AG08396 (cell line): ENCODE measurements around the gene LHB.
A peak's percentile ranks its signal among the peaks of the same experiment; 100 is the strongest.

Experiments
- DNase-seq: peaks from one replicate; pipeline ENCODE4 v3.0.0; 2012; ENCODE audit warnings: low spot score, mixed read lengths

Gene LHB

DNA sequence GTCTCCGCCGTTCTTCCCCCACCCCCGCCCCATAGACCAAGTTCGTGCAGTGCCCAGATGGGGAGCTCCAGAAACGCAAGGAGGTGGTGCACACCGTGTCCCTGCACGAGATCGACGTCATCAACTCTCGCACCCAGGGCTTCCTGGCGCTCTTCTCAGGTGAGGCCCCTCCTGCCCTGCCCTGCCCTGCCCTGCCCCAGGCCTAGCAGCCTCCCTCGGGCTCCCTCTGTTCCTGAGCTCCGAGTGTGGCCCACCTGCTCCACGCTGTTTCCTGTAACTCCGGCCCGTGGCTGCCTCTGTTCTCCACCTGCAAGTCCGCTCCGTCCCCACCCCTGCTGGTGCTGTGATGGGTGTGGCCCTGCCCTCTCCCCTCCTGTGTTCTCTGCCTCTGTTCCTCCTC lies 6.4 kb downstream of the LHB start:
- no peak for DNase-seq

- DNase-seq, result no peak
Measured at GRCh38 chr19:49009828-49010227, 7.1 kb downstream of the LHB start.

- DNase-seq, result no peak
Measured at GRCh38 chr19:49006905-49007304, 10.0 kb downstream of the LHB start.

- DNase-seq, result no peak
Measured at GRCh38 chr19:49004964-49005614, 11.8 kb downstream of the LHB start.

DNA sequence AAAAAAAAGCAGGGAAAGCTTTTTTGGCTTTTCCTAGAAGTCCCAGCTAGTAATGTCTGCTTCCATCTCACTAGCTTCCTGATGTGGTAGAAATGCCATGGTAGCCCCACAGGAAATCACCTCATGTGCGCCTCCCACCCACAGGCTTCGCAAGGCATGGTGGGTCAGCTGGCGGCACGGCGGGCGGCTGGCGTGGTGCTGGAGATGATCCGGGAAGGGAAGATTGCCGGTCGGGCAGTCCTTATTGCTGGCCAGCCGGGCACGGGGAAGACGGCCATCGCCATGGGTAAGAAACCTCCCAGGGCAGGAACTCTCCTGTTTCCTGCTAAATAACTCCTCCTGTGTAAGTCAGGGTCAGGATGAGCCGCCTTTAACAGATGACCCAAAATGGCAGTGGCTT lies 12.8 kb downstream of the LHB start:
- no peak for DNase-seq

GRCh38 chr19:48999481-49000325 lies 17.2 kb downstream of the LHB start:
- DNase-seq, result peak; percentile 73

DNA sequence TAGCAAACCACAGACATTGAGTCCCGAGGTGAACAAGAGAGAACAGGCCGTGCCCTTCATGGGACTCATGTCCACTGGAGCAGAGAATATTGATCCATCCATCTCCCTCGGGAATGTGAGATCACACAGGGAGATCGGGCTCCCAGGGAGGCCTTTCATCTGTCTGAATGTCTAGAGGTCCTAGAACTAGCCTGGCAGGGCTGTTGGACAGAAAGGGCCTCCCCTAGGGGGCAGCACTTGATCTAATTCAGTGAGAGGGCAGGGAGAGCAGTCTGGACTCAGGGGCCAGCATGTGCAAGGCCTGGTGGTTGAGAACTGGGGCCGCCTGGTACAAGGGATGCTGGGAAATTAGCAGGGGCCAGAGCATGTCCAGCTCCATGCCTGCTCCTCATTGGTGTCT lies 18.9 kb downstream of the LHB start:
- DNase-seq, result peak; percentile 64

- no peak for DNase-seq
Measured at GRCh38 chr19:48994035-48994386, 22.9 kb downstream of the LHB start.

DNA sequence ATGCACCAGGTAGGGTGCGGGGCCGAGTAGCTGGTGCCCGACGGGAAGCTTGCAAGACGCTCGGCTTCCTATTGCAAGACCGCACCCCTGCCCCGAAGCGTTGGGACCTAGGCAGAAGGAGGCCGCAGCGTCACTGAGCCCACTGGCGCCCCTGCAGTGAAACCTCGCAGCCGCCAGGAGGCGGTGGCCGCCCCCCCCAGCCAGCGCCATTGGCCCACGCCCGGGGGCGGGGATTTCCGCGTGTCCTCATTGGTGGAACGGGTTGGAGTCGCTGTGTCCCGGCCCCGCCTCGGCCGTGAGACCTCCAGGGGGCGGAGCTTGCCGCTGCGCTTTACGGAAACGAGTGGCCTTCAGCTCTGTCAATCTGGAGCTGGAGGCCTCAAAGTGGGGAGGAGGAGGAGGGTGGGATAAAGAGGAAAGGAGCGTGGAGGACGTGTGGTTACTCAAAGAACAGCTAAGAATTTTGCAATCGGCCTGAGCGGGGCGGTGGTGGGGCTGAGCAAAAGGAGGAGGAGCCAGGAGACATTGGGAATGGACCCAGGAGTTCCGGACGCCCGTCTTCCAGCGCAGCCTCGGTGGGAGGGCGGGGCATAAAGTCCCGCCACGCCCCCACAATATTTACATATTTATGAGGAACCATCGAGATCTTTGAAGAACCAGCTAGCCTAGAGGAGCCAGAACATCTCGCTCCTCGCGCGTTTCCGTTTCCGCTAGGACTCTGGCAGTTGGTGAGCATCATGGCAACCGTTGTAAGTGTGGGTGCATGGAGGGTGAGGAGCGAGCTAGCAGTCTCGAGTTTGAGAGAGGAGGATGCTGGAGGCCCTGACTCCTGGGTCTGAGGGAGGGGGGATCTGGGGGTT lies 23.5 kb downstream of the LHB start, which contains the start of the genes GYS1 and RUVBL2:
Gene GYS1 (minus strand): TSS at position 135 of the 860 bp plus-strand sequence. CDS start 197 bp downstream, outside the sequence.
Gene RUVBL2 (plus strand): TSS at position 713 of the 860 bp plus-strand sequence. CDS start 25 bp downstream, at position 738.
- DNase-seq, result peak; percentile 98

DNA sequence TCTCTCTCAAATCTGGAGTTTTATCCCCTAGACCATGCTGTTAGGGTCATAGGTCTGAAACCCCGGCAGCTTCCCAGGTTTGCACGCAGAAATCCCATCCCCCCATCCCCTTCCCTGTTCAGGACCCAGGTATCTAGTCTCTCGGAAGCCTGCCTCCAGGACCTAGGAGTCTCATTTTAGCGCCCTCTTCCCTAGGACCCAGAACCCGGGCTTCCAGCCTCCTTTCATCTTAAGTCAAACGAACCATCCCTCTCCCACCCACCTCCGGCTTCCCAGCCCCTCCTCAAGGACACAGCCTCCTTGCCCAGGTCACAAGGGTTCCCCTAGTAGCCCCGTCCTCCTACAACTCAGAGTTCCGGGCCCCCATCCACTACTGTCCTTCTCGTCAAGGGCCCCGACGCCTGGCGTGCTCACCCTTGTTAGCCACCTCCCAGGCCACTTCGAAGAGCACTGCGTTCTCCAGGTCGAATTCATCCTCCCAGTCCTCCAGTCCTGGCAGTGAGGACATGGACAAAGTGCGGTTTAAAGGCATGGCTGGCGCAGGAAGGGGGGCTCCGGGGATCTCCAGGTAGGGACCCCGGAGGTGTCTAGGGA lies 24.2 kb downstream of the LHB start:
- no peak for DNase-seq

DNA sequence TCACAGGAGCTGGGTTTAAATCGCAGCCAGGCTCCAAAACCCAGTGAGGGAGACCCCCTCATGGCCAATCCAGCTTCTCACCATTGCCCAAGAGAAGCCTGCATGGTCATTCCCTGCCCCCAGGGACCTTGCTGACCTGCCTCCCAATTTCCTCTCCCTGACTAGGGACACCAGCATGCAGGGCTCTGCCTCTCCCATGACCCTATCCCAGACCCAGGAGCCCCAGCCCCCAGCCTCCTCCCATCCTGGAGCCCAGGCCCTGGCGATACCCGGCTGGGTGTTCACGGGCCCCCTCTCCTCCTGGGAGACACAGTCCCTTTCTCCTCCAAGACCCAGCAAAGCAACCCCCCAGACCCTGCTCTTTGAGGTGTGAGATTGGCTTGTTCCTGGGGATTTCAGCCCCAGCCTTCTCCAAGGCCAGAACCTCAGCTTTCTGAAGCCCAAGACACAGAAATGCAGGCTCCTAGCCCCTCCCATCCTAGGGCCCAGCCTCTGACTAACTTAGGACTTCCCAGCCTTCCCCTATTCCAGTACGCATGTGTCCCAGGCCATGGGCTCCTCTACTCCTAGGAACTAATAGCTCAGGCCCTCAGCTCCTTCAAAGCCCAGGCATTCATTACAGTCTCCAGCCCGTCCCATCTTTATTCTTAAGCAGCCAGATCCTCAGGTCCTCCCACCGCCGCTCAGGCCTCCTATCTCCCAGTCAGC lies 24.9 kb downstream of the LHB start:
- peak; percentile 89 for DNase-seq

DNA sequence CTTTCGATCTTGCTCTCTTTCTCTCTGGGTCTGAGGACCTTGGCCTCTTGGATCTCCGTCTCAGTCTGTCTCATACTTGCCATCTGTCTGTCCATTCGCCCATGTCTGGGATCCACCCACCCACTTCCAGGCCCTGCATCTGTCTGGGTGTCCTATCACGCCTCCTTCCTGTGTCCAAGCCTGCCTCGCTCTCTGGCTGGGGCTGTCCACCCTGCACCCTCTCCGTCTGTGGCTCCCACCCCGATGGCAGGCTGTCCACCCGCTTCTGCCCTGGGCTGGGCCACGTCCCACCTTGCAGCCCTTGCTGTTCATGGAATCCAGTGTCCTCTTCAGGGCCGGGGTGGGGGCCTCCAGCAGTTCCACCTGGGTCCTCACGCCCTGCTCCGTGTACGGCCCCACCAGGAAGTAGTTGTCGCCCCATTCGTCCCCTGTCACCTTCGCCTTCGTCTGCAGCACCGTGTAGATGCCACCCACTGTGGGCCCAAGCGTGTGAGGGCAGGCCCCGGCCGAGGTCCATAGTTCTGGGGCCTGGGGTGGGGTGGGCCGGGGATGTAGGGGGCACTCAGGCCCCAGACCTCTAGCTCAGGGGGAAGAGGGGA lies 25.8 kb downstream of the LHB start:
- DNase-seq, result no peak

DNA sequence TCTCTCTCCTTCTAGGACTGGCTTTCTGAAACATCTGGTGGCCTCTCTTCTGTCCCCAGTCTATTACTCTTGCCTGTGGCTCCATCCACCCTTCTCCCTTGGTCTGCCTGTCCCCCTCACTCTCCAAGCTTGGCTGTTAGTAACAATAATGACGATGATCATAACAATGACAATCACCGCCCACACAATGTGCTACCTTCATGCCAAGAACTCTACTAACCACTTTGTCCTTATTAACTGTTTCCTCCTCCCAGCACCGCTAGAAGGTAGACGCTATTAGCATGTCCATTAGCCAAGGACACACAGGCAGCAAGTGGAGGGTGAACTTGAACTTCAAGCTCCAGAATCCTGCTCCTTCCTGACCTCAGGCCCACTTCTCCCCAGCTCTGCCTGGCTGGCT lies 26.5 kb downstream of the LHB start:
- DNase-seq, result no peak

DNA sequence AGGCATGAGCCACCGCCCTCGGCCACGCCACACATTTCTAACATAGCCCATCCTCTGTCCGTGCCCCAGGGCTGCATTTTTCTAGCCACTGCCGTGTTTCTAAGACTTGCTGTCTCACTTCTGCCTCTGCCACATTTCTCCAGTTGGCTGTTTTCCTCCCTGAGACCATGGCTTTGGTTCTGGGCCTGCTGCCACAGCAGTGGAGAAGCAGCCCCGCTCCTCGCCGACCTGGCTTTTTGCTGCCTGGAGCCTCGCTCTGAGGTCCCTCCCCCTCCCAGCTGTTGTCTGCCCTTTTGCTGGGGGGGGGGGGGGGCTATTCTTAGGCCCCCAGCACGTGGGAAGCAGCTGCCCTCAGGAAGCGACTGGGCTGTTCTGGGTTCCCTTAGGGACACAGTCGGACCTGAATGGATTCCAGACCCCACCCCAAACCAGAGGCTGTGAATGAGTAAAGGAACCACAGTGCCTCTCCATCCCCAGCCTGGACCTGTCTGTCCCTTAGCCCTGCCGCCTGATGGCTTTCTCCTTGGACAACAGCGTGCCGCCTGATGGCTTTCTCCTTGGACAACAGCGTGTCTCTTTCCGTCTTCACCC lies 27.1 kb downstream of the LHB start:
- no peak for DNase-seq

GRCh38 chr19:48988860-48989259 lies 28.0 kb downstream of the LHB start:
- DNase-seq, result no peak

- DNase-seq, result no peak
Measured at GRCh38 chr19:48988286-48988685, 28.6 kb downstream of the LHB start.

- no peak for DNase-seq
Measured at GRCh38 chr19:48987323-48987722, 29.6 kb downstream of the LHB start.

DNA sequence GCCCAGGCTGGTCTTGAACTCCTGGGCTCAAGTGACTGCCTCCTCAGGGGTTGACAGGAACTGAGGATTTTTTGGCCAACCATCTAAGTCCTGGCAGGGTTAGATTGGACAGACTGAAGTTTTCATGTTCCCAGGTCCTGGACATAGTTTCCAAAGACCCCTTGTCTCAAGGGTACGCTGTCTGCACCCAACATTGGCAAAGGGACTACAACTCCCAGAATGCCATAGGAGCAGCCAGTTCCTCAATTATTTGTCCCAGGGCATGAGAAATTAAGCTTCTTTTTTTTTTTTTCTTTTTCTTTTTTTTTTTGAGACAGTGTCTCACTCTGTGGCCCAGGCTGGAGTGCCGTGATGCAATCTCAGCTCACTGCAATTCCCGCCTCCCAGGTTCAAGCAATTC lies 30.7 kb downstream of the LHB start:
- no peak for DNase-seq

GRCh38 chr19:48985711-48986110 lies 31.2 kb downstream of the LHB start:
- no peak for DNase-seq

- no peak for DNase-seq
Measured at GRCh38 chr19:48982280-48982679, 34.6 kb downstream of the LHB start.

DNA sequence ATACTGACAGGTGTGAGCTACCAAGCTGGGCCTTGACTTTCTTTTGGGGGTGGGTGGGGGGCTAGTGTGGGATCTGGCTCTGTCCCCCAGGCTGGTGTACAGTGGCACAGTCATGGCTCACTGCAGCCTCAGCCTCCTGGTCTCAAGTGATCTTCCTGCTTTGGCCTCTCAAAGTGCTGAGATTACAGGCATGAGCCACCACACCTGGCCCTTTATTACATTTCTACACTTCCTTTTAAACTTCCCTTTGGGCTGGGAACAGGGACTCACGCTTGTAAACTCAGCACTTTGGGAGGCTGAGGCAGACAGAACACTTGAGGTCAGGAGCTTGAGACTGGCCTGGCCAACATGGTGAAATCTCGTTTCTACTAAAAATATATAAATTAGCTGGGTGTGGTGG lies 39.8 kb downstream of the LHB start:
- no peak for DNase-seq
